Ammon's horn (tissue), 1 donor: Measurements from ENCODE around the gene SSBP4.

Experiments used
- DNase-seq: peaks from one replicate; pipeline ENCODE4 v3.0.0-alpha.2; 2016; ENCODE audit warnings: low spot score

Gene SSBP4

DNA sequence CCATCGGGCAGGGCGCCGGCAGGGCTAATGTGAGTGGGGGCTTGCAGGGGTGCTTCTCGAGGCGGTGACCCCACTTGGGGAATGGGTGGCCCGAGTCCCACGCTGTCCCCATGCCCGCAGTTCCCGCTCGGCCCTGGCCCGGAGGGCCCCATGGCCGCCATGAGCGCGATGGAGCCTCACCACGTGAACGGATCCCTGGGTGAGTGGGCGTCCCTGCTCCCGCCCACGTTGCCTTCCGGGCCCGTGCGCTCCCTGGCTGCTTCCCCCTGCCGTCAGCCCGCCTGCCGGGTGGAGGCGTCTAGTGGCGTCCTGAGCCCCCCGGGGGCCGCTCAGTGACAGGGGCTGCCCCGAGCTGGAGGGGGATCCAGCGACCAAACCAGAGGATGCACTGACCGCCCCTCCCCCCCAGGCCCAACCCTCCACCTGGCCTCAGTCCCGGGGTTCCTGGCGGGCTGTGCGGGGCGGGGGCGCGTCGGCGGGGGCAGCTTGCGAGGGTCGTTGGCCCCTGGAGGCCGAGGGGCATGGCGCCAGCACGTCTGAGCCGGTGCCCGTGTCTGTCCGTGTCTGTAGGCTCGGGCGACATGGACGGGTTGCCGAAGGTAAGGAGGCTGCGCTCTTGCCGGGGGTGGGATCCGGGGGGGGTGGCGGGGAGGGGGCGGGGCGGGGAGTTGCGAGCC, 14.0 kb downstream of the SSBP4 start:
- peak; percentile 32 for DNase-seq

GRCh38 chr19:18433735-18434398, 14.7 kb downstream of the SSBP4 start:
- DNase-seq = no peak

DNA sequence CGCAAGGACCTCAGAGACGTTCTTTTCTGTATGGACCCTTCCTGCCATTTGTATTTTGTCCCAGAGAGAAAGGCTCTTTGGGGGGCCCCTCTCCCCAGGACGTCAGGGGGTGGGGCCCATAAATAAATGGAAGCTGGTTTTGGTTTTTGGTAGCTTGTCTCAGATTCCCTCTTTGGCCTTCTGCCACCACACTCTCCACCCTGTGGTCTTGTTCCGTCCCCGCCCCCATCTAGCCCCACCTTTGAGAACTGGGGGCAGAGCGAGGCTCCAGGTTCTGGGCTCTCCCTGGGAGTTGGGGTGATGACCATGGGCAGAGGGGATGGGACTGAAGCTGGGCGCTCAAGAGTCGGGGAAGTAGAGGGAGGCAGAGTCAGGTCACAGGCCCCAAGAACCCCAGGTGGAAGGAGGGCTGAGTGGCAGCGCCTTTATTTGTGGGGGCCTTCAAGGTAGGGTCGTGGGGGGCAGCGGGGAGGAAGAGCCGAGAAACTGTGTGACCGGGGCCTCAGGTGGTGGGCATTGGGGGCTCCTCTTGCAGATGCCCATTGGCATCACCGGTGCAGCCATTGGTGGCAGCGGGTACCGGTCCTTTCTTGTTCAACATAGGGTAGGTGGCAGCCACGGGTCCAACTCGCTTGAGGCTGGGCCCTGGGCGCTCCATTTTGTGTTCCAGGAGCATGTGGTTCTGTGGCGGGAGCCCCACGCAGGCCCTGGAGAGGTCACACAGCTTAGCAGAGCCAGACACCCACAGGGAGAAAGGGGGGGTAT, 15.4 kb downstream of the SSBP4 start:
- DNase-seq = no peak

- no peak for DNase-seq
Measured at GRCh38 chr19:18435178-18435841, 16.1 kb downstream of the SSBP4 start.

- DNase-seq = no peak
Measured at GRCh38 chr19:18435842-18436670, 16.9 kb downstream of the SSBP4 start.

DNA sequence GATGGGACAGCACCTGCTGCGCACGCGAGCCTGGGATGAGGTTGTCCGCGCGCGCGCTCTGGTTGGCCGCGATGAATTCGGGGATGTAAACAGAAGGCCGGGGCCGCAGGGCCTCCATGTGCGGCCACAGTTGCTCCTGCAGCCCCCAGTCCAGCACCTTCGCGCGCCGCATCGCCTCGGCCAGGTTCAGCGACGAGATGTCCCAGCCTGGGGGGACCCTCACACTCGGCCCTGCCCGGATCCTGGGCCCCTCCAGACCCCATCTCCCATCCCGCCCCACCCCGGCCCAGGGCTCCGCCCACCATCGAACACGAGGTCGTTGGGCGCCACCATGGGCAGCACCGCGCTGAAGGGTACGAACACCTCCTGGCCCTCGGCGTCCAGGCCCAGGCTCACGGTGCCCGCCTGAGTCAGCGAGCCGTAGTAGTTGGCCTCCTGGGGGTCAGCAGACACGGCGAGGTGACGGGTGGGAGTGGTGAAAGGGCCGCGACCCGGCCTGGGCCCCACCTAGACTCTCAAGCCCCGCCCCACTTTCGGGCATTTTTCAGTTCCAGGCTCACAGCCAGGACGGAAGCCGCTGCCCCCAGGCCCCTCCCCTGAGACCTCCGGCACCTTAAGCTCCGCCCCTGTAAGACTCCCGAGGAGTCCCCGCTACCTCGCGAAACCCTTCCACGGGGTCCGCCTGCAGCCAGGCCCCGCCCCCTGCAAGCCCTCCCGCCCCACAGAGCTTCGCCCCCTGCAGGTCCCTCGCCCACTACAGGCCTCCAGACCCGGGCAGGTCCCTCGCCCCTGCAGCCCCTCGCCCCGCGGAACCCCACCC, 17.7 kb downstream of the SSBP4 start:
- DNase-seq = peak; percentile 63

DNA sequence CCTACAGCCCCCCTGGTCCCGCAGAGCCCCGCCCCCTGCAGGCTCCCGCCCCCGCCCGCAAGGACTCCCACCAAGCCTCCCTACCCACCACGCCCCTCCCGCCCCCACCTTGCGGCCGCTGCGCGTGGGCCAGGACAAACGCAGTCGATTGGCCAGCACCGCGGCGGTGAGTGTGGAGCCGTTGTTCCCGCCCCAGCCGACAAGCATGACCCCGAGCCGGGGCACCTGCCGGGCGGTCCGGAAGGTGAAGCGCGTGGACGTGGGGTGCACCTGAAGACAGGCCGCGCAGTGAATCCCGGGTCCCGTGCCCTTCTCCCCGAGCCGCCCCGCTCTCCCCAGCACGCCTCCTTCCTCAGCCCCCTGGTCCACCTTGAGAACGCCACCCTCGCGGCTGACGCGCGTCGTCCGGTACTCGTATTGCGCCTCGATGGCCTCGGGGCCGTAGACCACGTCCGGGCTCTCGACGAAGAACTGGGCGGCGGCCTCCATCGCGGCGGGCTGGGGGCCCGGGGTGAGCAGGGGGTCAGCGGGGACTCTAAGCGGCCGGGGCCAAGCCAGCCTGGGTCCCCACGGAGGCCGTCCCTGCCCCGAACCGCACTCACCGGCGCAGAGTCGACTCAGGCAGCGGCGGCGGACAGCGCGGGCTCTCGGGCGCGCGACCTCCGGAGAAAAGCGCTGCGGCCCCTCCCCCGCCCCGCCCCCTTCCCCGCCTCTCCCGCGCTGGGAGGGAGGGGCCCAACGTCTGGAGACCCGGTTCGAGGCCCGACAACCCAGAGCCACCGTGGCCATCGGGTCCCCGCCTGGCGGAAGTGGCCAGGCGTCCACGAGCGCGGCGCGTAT, 18.5 kb downstream of the SSBP4 start, which contains the start of gene ISYNA1:
Gene ISYNA1 (minus strand): TSS at position 643 of the 840 bp plus-strand sequence. CDS start 154 bp downstream, at position 489.
- no peak for DNase-seq

GRCh38 chr19:18438331-18439024, 19.3 kb downstream of the SSBP4 start:
- DNase-seq = no peak

DNA sequence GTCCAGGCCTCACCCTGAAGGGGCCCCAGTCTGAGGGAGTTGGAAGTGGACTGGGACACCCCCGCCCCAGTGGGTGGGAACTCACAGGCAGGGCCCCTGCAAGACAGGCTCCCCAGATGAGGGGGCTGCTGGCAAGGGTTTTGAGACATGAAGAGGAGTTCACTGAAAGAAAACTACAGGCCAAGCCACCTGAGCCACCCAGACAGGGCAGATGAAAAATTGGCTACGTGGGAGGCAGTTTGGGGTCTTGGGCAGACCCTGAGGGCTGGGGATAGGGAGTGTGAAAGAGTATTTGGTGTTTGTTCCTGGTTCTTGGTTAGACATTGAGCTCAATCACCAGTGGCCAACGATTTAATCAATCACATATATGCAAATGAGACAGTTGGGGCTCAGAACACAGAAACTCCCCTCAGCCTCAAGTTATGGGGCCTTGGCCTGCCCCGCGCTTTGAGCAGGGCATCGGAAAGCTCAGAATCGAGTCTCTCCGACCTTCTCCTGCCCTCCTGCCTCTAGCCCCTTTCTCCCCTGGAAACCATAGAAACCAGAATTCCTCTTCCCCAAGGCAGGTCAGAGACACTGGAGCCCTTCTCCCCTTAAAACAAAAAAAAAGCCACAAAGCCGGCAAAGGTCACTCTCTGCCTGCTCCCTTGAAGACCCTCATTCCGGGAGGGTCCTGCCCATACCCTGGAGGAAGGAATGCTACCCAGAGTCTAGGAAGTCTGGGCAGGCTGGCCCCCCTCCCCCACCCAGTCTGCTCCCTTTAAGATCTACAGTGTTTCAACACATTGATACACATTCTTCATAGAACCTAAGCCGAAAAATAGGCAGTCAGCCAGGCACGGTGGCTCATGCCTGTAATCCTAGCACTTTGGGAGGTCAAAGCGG, 20.1 kb downstream of the SSBP4 start:
- DNase-seq = no peak

- DNase-seq = no peak
Measured at GRCh38 chr19:18439910-18440237, 20.7 kb downstream of the SSBP4 start.

- no peak for DNase-seq
Measured at GRCh38 chr19:18440415-18440877, 21.2 kb downstream of the SSBP4 start.

- no peak for DNase-seq
Measured at GRCh38 chr19:18440936-18441803, 22.0 kb downstream of the SSBP4 start.

- DNase-seq = no peak
Measured at GRCh38 chr19:18441804-18442788, 22.9 kb downstream of the SSBP4 start.

DNA sequence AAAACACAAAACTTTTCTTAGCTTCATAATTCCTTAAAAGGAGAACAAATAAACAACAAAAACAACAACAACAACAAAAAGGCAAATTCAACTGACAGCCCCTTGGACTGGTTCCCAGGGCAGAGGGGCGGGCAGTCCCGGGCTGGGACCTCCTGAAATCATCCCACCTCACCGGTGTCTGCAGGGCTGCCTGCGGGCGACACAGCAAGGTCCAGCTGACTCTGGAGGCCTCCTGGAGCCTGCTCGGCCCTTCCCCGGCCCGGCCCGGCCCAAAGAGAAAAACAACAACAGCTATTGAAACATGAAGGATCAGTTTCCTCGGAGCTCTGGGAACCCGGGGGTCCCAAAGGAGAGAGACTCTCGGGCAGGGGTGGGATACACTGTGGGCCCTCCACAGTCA, 23.7 kb downstream of the SSBP4 start:
- DNase-seq = no peak

- no peak for DNase-seq
Measured at GRCh38 chr19:18443406-18443805, 24.2 kb downstream of the SSBP4 start.

- DNase-seq = no peak
Measured at GRCh38 chr19:18443831-18444230, 24.6 kb downstream of the SSBP4 start.
